GM23338 (cell line): Measurements from ENCODE around the gene ZSCAN5B. TPM values are rescaled to one million over a fixed set of nuclear protein-coding genes. Genes with fewer than 3 reads are reported as not detected.

Experiments used
- ATAC-seq: fragments of 200-7000 bp; cut with Tn5 transposase; 3 replicates; pipeline ENCODE4 v1.9.1; 2020
- DNase-seq: peaks from one replicate; pipeline ENCODE4 v3.0.0-alpha.2; 2015; ENCODE audit warnings: low spot score
- H2AFZ ChIP-seq: fragments of 200-600 bp; sonication (generic); 2 replicates; pipeline ENCODE4 v1.8.0; 2016; ENCODE audit warnings: antibody characterized with exemption, mild to moderate bottlenecking, moderate library complexity
- H3F3A ChIP-seq: fragments of 200-600 bp; sonication (generic); replicated peaks from 2 replicates; pipeline ENCODE4 v1.8.0; 2017; ENCODE audit warnings: antibody characterized with exemption, mixed run types, low read depth
- H3K27ac ChIP-seq: fragments of 200-600 bp; sonication (generic); 2 replicates; pipeline ENCODE4 v1.6.1; 2016; ENCODE audit warnings: low read depth
- H3K27me3 ChIP-seq: fragments of 200-600 bp; sonication (generic); 2 replicates; pipeline ENCODE4 v1.8.0; 2016; ENCODE audit warnings: mild to moderate bottlenecking, mixed run types, moderate library complexity; ENCODE audit not compliant: insufficient read depth
- H3K36me3 ChIP-seq: fragments of 200-600 bp; sonication (generic); 2 replicates; pipeline ENCODE4 v1.8.0; 2016; ENCODE audit warnings: mild to moderate bottlenecking; ENCODE audit not compliant: insufficient read depth
- H3K4me1 ChIP-seq: fragments of 200-600 bp; sonication (generic); 2 replicates; pipeline ENCODE4 v1.8.0; 2016; ENCODE audit warnings: mild to moderate bottlenecking, moderate library complexity; ENCODE audit not compliant: insufficient read depth
- H3K4me2 ChIP-seq: fragments of 200-600 bp; sonication (generic); 2 replicates; pipeline ENCODE4 v1.7.1; 2017; ENCODE audit warnings: mixed run types
- H3K4me3 ChIP-seq: fragments of 200-600 bp; sonication (generic); 2 replicates; pipeline ENCODE4 v1.6.1; 2016; ENCODE audit warnings: mixed run types
- H3K79me2 ChIP-seq: fragments of 200-600 bp; sonication (generic); replicated peaks from 2 replicates; pipeline ENCODE4 v1.8.0; 2017; ENCODE audit warnings: mild to moderate bottlenecking; ENCODE audit not compliant: insufficient read depth
- H3K9me2 ChIP-seq: fragments of 200-600 bp; sonication (generic); 2 replicates; pipeline ENCODE4 v1.8.0; 2017; ENCODE audit not compliant: insufficient read depth
- H4K20me1 ChIP-seq: fragments of 200-600 bp; sonication (generic); replicated peaks from 2 replicates; pipeline ENCODE4 v1.8.0; 2017; ENCODE audit warnings: mild to moderate bottlenecking; ENCODE audit not compliant: insufficient read depth
- H3K27ac Mint-ChIP-seq: 2 replicates; pipeline ENCODE4 v1.8.0; 2020; ENCODE audit warnings: inconsistent platforms, mild to moderate bottlenecking, moderate library complexity, mixed read lengths
- H3K27me3 Mint-ChIP-seq: 3 replicates; pipeline ENCODE4 v1.8.0; 2022; ENCODE audit warnings: low read depth, mild to moderate bottlenecking, moderate library complexity, mixed read lengths, inconsistent platforms; ENCODE audit not compliant: insufficient read depth, poor library complexity
- H3K36me3 Mint-ChIP-seq: 3 replicates; pipeline ENCODE4 v1.8.0; 2021; ENCODE audit warnings: low read depth, mild to moderate bottlenecking, inconsistent platforms, moderate library complexity, mixed read lengths
- H3K4me1 Mint-ChIP-seq: 3 replicates; pipeline ENCODE4 v1.8.0; 2020; ENCODE audit warnings: mild to moderate bottlenecking, inconsistent platforms, mixed read lengths
- H3K4me3 Mint-ChIP-seq: 3 replicates; pipeline ENCODE4 v1.8.0; 2021; ENCODE audit warnings: moderate library complexity, mild to moderate bottlenecking, inconsistent platforms, mixed read lengths
- H3K9me3 Mint-ChIP-seq: 3 replicates; pipeline ENCODE4 v1.8.0; 2020; ENCODE audit warnings: moderate library complexity, mild to moderate bottlenecking, inconsistent platforms, mixed read lengths
- CREB1 ChIP-seq: fragments of 250-450 bp; sonication (Bioruptor Pico); IDR thresholded peaks from 2 replicates; pipeline ENCODE4 v1.5.0; 2020; ENCODE audit warnings: low read depth, mild to moderate bottlenecking, moderate library complexity
- EZH2 ChIP-seq: fragments of 200-600 bp; sonication (generic); IDR thresholded peaks from one replicate; pipeline ENCODE4 v1.8.0; 2017; ENCODE audit warnings: antibody characterized with exemption, mild to moderate bottlenecking, low read depth; ENCODE audit not compliant: unreplicated experiment
- EZH2phosphoT487 ChIP-seq: fragments of 200-600 bp; sonication (generic); IDR thresholded peaks from one replicate; pipeline ENCODE4 v1.8.1; 2018; ENCODE audit warnings: antibody characterized with exemption; ENCODE audit not compliant: unreplicated experiment
- JUNB ChIP-seq: IDR thresholded peaks from one replicate; pipeline ENCODE4 v1.6.1; 2016; ENCODE audit warnings: antibody characterized with exemption; ENCODE audit not compliant: unreplicated experiment
- NANOG ChIP-seq: IDR thresholded peaks from 2 replicates; pipeline ENCODE4 v1.6.1; 2016; ENCODE audit warnings: antibody characterized with exemption, borderline replicate concordance
- POLR2AphosphoS5 ChIP-seq: IDR thresholded peaks from 2 replicates; pipeline ENCODE4 v1.6.1; 2016; ENCODE audit warnings: antibody characterized with exemption, low read depth
- STAT1 ChIP-seq: IDR thresholded peaks from one replicate; pipeline ENCODE4 v1.6.1; 2016; ENCODE audit warnings: antibody characterized with exemption; ENCODE audit not compliant: unreplicated experiment
- ZNF114 ChIP-seq: fragments of 250-450 bp; sonication (Bioruptor Pico); IDR thresholded peaks from 2 replicates; pipeline ENCODE4 v1.5.0; 2020; ENCODE audit warnings: mild to moderate bottlenecking, moderate library complexity
- ZNF331 ChIP-seq: fragments of 250-450 bp; sonication (Bioruptor Pico); IDR thresholded peaks from 2 replicates; pipeline ENCODE4 v1.5.0; 2020; ENCODE audit warnings: low read depth, mild to moderate bottlenecking, moderate library complexity
- polyA plus RNA-seq: library from polyadenylated mRNA; unstranded; fragments of >200 nt; fragmentation: Nextera tagmentation; extraction: Ambion mirVana; gene quantifications from 2 replicates; pipeline ENCODE4 v1.2.1, GENCODE V29; 2016
- total RNA-seq: library from RNA; depleted of rRNA; stranded (reverse); fragments of >200 nt; shearing (Covaris generic); gene quantifications from 2 replicates; pipeline ENCODE4 v1.2.3, GENCODE V29; 2014
- TF ChIP-seq, protein P1 (sequence below), 2 experiments: fragments of 200-600 bp in 1 of 2; sonication (generic) in 1 of 2; conservative IDR thresholded peaks; 2 replicates each; pipeline versions ENCODE4 v1.5.1 to v1.6.1; 2016 to 2017; ENCODE audit warnings: antibody characterized with exemption in 2 of 2, low read depth in 2 of 2, mild to moderate bottlenecking in 2 of 2, moderate library complexity in 1 of 2
- TF ChIP-seq, protein P2 (sequence below): IDR thresholded peaks from 2 replicates; pipeline ENCODE4 v1.6.1; 2016; ENCODE audit warnings: antibody characterized with exemption
- TF ChIP-seq, protein P3 (sequence below): IDR thresholded peaks from one replicate; pipeline ENCODE4 v1.6.1; 2018; ENCODE audit warnings: antibody characterized with exemption; ENCODE audit not compliant: unreplicated experiment
- TF ChIP-seq, protein P4 (sequence below): fragments of 250-450 bp; sonication (Bioruptor Pico); IDR thresholded peaks from 2 replicates; pipeline ENCODE4 v1.5.0; 2020; ENCODE audit warnings: mild to moderate bottlenecking, moderate library complexity

The ZSCAN5B gene
- total and polyA plus RNA-seq, 2 experiments from 2014 or later, result 0.10 TPM; not detected in 1

DNA sequence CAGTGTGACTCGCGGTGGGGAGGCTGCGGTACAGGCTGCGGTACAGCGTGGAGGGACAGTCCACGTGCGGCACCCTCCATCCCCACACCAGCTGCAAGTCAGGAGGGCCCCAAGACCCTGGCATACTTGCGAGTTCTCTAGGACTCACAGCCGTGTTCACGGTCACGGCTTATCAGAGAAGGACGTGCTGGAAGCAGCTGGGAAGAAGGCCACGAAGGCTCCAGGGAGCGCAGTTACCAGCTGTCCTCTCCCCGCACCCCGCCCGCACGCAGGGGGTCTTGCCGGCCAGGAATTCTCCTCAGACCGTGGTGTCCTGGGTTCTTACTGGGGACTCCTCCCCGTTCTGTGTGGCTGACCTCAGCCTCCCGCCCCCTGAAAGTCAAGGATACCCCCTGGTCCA lies 50.3 kb downstream of the ZSCAN5B start:
- no peak for DNase-seq

More for the DNA sequence above, 50.3 kb downstream of the ZSCAN5B start:
- H3K27me3 Mint-ChIP-seq, result peaks cover 5% of the 10 kb centered on the region
- Histone ChIP-seq H3K9me2 (no peaks in the 10 kb centered on the region), H3K36me3 (no peaks in the 10 kb centered on the region; the same call in 1 of the 2 replicates), H3K4me1 (peaks cover 2% of the 10 kb centered on the region; the same call in 1 of the 2 replicates), H3K79me2 (peaks cover 44% of the 10 kb centered on the region), H3K27ac (no peak overlapping the region), H3K27me3 (no peaks in the 10 kb centered on the region), H4K20me1 (peaks cover 7% of the 10 kb centered on the region; the same call in 1 of the 2 replicates), H3K4me2 (no peak overlapping the region), H2AFZ (no peak overlapping the region), H3K4me3 (no peak overlapping the region), H3F3A (0 out of 2 replicates have a peak, but pooled peaks cover 6% of the 10 kb centered on the region)
- H3K9me3 Mint-ChIP-seq, result peaks cover 5% of the 10 kb centered on the region; the same call in 2 of the 3 replicates
- H3K4me1 Mint-ChIP-seq, result peaks cover 12% of the 10 kb centered on the region
- no peak for ATAC-seq
- no peak overlapping the region for H3K27ac Mint-ChIP-seq
- no peak overlapping the region for H3K4me3 Mint-ChIP-seq
- peaks cover 34% of the 10 kb centered on the region for H3K36me3 Mint-ChIP-seq
- TF ChIP-seq CREB1 (CRISPR knock-in tag) (no peak), EZH2phosphoT487 (no peak), POLR2AphosphoS5 (no peak), STAT1 (no peak), NANOG (no peak), EZH2 (no peak), JUNB (no peak), ZNF331 (CRISPR knock-in tag) (no peak), ZNF114 (no peak)
- TF ChIP-seq, protein P1, sequence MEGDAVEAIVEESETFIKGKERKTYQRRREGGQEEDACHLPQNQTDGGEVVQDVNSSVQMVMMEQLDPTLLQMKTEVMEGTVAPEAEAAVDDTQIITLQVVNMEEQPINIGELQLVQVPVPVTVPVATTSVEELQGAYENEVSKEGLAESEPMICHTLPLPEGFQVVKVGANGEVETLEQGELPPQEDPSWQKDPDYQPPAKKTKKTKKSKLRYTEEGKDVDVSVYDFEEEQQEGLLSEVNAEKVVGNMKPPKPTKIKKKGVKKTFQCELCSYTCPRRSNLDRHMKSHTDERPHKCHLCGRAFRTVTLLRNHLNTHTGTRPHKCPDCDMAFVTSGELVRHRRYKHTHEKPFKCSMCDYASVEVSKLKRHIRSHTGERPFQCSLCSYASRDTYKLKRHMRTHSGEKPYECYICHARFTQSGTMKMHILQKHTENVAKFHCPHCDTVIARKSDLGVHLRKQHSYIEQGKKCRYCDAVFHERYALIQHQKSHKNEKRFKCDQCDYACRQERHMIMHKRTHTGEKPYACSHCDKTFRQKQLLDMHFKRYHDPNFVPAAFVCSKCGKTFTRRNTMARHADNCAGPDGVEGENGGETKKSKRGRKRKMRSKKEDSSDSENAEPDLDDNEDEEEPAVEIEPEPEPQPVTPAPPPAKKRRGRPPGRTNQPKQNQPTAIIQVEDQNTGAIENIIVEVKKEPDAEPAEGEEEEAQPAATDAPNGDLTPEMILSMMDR (conservative IDR thresholded peaks at IDR 0.05; ENCODE audit: low read depth in 2 of 2), result no peak
- TF ChIP-seq, protein P2, sequence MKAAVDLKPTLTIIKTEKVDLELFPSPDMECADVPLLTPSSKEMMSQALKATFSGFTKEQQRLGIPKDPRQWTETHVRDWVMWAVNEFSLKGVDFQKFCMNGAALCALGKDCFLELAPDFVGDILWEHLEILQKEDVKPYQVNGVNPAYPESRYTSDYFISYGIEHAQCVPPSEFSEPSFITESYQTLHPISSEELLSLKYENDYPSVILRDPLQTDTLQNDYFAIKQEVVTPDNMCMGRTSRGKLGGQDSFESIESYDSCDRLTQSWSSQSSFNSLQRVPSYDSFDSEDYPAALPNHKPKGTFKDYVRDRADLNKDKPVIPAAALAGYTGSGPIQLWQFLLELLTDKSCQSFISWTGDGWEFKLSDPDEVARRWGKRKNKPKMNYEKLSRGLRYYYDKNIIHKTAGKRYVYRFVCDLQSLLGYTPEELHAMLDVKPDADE, result no peak
- TF ChIP-seq, protein P3, sequence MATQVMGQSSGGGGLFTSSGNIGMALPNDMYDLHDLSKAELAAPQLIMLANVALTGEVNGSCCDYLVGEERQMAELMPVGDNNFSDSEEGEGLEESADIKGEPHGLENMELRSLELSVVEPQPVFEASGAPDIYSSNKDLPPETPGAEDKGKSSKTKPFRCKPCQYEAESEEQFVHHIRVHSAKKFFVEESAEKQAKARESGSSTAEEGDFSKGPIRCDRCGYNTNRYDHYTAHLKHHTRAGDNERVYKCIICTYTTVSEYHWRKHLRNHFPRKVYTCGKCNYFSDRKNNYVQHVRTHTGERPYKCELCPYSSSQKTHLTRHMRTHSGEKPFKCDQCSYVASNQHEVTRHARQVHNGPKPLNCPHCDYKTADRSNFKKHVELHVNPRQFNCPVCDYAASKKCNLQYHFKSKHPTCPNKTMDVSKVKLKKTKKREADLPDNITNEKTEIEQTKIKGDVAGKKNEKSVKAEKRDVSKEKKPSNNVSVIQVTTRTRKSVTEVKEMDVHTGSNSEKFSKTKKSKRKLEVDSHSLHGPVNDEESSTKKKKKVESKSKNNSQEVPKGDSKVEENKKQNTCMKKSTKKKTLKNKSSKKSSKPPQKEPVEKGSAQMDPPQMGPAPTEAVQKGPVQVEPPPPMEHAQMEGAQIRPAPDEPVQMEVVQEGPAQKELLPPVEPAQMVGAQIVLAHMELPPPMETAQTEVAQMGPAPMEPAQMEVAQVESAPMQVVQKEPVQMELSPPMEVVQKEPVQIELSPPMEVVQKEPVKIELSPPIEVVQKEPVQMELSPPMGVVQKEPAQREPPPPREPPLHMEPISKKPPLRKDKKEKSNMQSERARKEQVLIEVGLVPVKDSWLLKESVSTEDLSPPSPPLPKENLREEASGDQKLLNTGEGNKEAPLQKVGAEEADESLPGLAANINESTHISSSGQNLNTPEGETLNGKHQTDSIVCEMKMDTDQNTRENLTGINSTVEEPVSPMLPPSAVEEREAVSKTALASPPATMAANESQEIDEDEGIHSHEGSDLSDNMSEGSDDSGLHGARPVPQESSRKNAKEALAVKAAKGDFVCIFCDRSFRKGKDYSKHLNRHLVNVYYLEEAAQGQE, result no peak
- TF ChIP-seq, protein P4, sequence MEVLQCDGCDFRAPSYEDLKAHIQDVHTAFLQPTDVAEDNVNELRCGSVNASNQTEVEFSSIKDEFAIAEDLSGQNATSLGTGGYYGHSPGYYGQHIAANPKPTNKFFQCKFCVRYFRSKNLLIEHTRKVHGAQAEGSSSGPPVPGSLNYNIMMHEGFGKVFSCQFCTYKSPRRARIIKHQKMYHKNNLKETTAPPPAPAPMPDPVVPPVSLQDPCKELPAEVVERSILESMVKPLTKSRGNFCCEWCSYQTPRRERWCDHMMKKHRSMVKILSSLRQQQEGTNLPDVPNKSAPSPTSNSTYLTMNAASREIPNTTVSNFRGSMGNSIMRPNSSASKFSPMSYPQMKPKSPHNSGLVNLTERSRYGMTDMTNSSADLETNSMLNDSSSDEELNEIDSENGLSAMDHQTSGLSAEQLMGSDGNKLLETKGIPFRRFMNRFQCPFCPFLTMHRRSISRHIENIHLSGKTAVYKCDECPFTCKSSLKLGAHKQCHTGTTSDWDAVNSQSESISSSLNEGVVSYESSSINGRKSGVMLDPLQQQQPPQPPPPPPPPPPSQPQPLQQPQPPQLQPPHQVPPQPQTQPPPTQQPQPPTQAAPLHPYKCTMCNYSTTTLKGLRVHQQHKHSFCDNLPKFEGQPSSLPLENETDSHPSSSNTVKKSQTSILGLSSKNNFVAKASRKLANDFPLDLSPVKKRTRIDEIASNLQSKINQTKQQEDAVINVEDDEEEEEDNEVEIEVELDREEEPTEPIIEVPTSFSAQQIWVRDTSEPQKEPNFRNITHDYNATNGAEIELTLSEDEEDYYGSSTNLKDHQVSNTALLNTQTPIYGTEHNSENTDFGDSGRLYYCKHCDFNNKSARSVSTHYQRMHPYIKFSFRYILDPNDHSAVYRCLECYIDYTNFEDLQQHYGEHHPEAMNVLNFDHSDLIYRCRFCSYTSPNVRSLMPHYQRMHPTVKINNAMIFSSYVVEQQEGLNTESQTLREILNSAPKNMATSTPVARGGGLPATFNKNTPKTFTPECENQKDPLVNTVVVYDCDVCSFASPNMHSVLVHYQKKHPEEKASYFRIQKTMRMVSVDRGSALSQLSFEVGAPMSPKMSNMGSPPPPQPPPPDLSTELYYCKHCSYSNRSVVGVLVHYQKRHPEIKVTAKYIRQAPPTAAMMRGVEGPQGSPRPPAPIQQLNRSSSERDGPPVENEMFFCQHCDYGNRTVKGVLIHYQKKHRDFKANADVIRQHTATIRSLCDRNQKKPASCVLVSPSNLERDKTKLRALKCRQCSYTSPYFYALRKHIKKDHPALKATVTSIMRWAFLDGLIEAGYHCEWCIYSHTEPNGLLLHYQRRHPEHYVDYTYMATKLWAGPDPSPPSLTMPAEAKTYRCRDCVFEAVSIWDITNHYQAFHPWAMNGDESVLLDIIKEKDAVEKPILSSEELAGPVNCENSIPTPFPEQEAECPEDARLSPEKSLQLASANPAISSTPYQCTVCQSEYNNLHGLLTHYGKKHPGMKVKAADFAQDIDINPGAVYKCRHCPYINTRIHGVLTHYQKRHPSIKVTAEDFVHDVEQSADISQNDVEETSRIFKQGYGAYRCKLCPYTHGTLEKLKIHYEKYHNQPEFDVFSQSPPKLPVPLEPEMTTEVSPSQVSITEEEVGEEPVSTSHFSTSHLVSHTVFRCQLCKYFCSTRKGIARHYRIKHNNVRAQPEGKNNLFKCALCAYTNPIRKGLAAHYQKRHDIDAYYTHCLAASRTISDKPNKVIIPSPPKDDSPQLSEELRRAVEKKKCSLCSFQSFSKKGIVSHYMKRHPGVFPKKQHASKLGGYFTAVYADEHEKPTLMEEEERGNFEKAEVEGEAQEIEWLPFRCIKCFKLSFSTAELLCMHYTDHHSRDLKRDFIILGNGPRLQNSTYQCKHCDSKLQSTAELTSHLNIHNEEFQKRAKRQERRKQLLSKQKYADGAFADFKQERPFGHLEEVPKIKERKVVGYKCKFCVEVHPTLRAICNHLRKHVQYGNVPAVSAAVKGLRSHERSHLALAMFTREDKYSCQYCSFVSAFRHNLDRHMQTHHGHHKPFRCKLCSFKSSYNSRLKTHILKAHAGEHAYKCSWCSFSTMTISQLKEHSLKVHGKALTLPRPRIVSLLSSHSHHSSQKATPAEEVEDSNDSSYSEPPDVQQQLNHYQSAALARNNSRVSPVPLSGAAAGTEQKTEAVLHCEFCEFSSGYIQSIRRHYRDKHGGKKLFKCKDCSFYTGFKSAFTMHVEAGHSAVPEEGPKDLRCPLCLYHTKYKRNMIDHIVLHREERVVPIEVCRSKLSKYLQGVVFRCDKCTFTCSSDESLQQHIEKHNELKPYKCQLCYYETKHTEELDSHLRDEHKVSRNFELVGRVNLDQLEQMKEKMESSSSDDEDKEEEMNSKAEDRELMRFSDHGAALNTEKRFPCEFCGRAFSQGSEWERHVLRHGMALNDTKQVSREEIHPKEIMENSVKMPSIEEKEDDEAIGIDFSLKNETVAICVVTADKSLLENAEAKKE (CRISPR knock-in tag), result no peak
